ENCODE results near the gene SAA1.
"Not testable (repeated sequence)": the region's sequence is repeated elsewhere in the genome, so short reads cannot be mapped to it uniquely, and the experiment has no call there.

The SAA1 gene

DNA sequence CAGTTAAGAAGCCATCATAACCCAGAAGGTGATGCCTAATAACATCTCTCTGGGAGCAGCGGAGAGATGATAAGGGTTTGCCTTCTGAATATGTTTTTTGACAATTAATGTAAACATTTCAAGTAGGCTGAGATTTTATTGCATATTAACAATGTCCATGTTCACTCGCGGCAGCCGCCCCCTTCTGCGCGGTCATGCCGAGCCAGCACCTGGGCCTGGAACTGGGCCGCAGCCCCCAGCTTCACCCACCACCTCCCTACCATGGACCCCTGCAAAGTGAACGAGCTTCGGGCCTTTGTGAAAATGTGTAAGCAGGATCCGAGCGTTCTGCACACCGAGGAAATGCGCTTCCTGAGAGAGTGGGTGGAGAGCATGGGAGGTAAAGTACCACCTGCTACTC is 4.3 kb upstream of the SAA1 start:
- Histone ChIP-seq H4K12ac (ENCODE audit: low read depth, low read length) (no peak overlapping the region), H4K8ac (ENCODE audit: low read depth, low read length) (no peak overlapping the region), H3K9me3 (ENCODE audit: insufficient read depth, low read depth, low read length) (no peaks in the 10 kb centered on the region), H2AK5ac (ENCODE audit: low read length) (no peak overlapping the region), H3K79me1 (ENCODE audit: low read length) (no peaks in the 10 kb centered on the region), H3K27ac (ENCODE audit: low read depth, low read length) (no peak overlapping the region), H2BK5ac (ENCODE audit: low read depth, low read length, poor library complexity) (no peak overlapping the region), H2AFZ (ENCODE audit: insufficient read depth, low read length, poor library complexity) (no peak overlapping the region), H3K14ac (ENCODE audit: low read length) (no peak overlapping the region), H2BK12ac (ENCODE audit: low read length) (peak overlapping the region; percentile 76), H3K23ac (ENCODE audit: low read length) (no peak overlapping the region), H3K18ac (ENCODE audit: low read length) (no peak overlapping the region), H3K4me3 (ENCODE audit: low read depth, low read length) (no peak overlapping the region), H2BK120ac (ENCODE audit: insufficient read depth, low read length, poor library complexity) (no peak overlapping the region), H3K79me2 (ENCODE audit: control insufficient read depth, insufficient read depth, low read length, poor library complexity) (no peaks in the 10 kb centered on the region), H3K4ac (ENCODE audit: low read depth, low read length) (no peak overlapping the region), H3K9ac (ENCODE audit: low read length) (no peak overlapping the region), H3K36me3 (ENCODE audit: control insufficient read depth in 1 of 2, insufficient read depth in 2 of 2, low read length in 2 of 2) (no peaks in the 10 kb centered on the region), H3K4me2 (ENCODE audit: low read length) (no peak overlapping the region), H4K91ac (ENCODE audit: low read depth, low read length) (no peak overlapping the region), H3K27me3 (ENCODE audit: insufficient read depth, low read length) (no peaks in the 10 kb centered on the region), H3K4me1 (ENCODE audit: control insufficient read depth in 1 of 2, insufficient read depth in 2 of 2, low read length in 2 of 2) (peaks cover 0 to 4% of the 10 kb centered on the region in 2 experiments)
- no peak for DNase-seq
- WGBS (ENCODE audit: extremely low coverage, insufficient coverage, insufficient read length): no CpG with 5 or more reads among the region's 14 CpGs

DNA sequence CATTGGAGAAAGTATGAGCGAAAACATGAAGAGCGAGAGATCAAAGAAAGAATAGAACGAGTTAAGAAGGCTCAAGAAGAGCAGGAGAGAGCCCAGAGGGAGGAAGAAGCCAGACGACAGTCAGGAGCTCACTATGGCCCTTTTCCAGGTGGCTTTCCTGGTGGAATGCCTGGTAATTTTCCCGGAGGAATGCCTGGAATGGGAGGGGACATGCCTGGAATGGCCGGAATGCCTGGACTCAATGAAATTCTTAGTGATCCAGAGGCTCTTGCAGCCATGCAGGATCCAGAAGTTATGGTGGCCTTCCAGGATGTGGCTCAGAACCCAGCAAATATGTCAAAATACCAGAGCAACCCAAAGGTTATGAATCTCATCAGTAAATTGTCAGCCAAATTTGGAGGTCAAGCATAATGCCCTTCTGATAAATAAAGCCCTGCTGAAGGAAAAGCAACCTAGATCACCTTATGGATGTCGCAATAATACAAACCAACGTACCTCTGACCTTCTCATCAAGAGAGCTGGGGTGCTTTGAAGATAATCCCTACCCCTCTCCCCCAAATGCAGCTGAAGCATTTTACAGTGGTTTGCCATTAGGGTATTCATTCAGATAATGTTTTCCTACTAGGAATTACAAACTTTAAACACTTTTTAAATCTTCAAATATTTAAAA is 3.2 kb upstream of the SAA1 start:
- H3K4me3 ChIP-seq (ENCODE audit: low read depth, low read length); H3K9ac ChIP-seq (ENCODE audit: low read length); H3K4me1 ChIP-seq (ENCODE audit: control insufficient read depth in 1 of 2, insufficient read depth in 2 of 2, low read length in 2 of 2); H4K12ac ChIP-seq (ENCODE audit: low read depth, low read length); H3K4ac ChIP-seq (ENCODE audit: low read depth, low read length); H3K27me3 ChIP-seq (ENCODE audit: insufficient read depth, low read length); H3K27ac ChIP-seq (ENCODE audit: low read depth, low read length); H3K4me2 ChIP-seq (ENCODE audit: low read length); H2AFZ ChIP-seq (ENCODE audit: insufficient read depth, low read length, poor library complexity); H2BK5ac ChIP-seq (ENCODE audit: low read depth, low read length, poor library complexity); H4K91ac ChIP-seq (ENCODE audit: low read depth, low read length); H3K36me3 ChIP-seq (ENCODE audit: control insufficient read depth in 1 of 2, insufficient read depth in 2 of 2, low read length in 2 of 2); H3K23ac ChIP-seq (ENCODE audit: low read length); H2AK5ac ChIP-seq (ENCODE audit: low read length); H3K9me3 ChIP-seq (ENCODE audit: insufficient read depth, low read depth, low read length); H2BK12ac ChIP-seq (ENCODE audit: low read length); H3K79me2 ChIP-seq (ENCODE audit: control insufficient read depth, insufficient read depth, low read length, poor library complexity); H3K14ac ChIP-seq (ENCODE audit: low read length); H3K79me1 ChIP-seq (ENCODE audit: low read length); H2BK120ac ChIP-seq (ENCODE audit: insufficient read depth, low read length, poor library complexity); H4K8ac ChIP-seq (ENCODE audit: low read depth, low read length); H3K18ac ChIP-seq (ENCODE audit: low read length): not testable (repeated sequence)
- no CpG with 5 or more reads among the region's 8 CpGs for WGBS (ENCODE audit: extremely low coverage, insufficient coverage, insufficient read length)
- DNase-seq: peak in 1 of 2 donors; percentile 11

DNA sequence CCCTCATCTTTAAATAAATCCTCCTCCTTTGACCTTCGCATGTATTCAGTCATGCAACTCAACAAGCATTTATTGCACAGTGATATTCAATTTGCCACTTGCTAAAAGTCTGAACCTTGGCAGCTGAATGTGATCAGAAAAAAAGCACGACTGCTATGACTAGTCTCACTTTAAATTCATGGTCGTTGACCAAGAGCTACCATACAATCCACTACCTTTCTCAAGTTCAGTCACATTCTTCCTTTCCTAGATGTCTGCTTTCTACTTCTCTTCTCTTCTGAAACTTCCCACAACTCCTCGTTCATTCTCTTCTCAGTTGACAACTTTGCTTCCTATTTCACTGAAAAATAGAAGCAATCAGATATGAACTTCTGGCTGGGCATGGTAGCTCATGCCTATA is 2.0 kb upstream of the SAA1 start:
- Histone ChIP-seq H2BK12ac (ENCODE audit: low read length) (no peak overlapping the region), H3K79me1 (ENCODE audit: low read length) (no peaks in the 10 kb centered on the region), H3K18ac (ENCODE audit: low read length) (no peak overlapping the region), H3K9me3 (ENCODE audit: insufficient read depth, low read depth, low read length) (no peaks in the 10 kb centered on the region), H2AK5ac (ENCODE audit: low read length) (no peak overlapping the region), H3K27ac (ENCODE audit: low read depth, low read length) (no peak overlapping the region), H2BK120ac (ENCODE audit: insufficient read depth, low read length, poor library complexity) (no peak overlapping the region), H3K79me2 (ENCODE audit: control insufficient read depth, insufficient read depth, low read length, poor library complexity) (no peaks in the 10 kb centered on the region), H3K23ac (ENCODE audit: low read length) (no peak overlapping the region), H4K8ac (ENCODE audit: low read depth, low read length) (no peak overlapping the region), H4K12ac (ENCODE audit: low read depth, low read length) (no peak overlapping the region), H2AFZ (ENCODE audit: insufficient read depth, low read length, poor library complexity) (no peak overlapping the region), H3K4me1 (ENCODE audit: control insufficient read depth in 1 of 2, insufficient read depth in 2 of 2, low read length in 2 of 2) (peaks cover 0 to 4% of the 10 kb centered on the region in 2 experiments), H2BK5ac (ENCODE audit: low read depth, low read length, poor library complexity) (no peak overlapping the region), H3K36me3 (ENCODE audit: control insufficient read depth in 1 of 2, insufficient read depth in 2 of 2, low read length in 2 of 2) (no peaks in the 10 kb centered on the region), H4K91ac (ENCODE audit: low read depth, low read length) (no peak overlapping the region), H3K9ac (ENCODE audit: low read length) (no peak overlapping the region), H3K4me3 (ENCODE audit: low read depth, low read length) (no peak overlapping the region), H3K27me3 (ENCODE audit: insufficient read depth, low read length) (no peaks in the 10 kb centered on the region), H3K4ac (ENCODE audit: low read depth, low read length) (no peak overlapping the region), H3K4me2 (ENCODE audit: low read length) (no peak overlapping the region), H3K14ac (ENCODE audit: low read length) (no peak overlapping the region)
- no peak for DNase-seq
- WGBS (ENCODE audit: extremely low coverage, insufficient coverage, insufficient read length): no CpG with 5 or more reads among the region's 4 CpGs

DNA sequence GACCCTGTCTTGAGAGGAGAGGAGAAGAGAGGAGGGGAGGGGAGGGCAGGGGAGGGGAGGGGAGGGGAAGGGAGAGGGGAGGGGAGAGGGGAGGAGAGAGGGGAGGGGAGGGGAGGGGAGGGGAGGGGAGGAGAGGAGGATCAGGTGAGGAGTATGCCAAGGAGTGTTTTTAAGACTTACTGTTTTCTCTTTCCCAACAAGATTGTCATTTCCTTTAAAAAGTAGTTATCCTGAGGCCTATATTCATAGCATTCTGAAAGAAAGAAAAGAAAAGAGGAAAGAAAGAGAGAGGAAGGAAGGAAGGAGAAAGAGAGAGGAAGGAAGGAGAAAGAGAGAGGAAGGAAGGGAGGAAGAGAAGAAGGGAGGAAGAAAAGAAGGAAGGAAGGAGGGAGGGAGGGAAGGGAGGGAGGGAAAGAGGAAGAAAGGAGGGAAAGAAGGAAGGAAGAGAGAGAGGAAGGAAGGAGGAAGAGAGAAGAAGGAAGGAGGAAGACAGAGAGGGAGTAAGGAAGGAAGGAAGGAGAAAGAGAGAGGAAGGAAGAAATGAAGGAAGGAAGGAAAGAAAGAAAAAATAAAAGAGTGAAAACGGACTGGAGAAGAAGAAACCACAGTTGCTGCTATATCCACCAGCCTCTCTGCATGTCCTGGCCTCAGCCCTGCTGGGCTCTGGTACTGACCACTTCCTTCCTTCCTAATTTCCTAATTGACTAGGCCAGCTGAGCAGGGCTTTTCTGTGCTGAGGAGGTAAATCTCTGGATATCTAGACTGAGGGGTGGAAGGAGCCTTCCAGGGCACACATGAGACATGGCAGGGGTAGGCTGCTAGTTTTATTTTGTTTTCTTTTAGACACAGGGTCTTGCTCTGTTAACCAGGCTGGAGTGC is 1.1 kb upstream of the SAA1 start:
- Histone ChIP-seq H3K14ac (ENCODE audit: low read length) (no peak overlapping the region), H3K9me3 (ENCODE audit: insufficient read depth, low read depth, low read length) (no peaks in the 10 kb centered on the region), H3K36me3 (ENCODE audit: control insufficient read depth in 1 of 2, insufficient read depth in 2 of 2, low read length in 2 of 2) (no peaks in the 10 kb centered on the region), H2BK5ac (ENCODE audit: low read depth, low read length, poor library complexity) (no peak overlapping the region), H2AK5ac (ENCODE audit: low read length) (no peak overlapping the region), H2BK120ac (ENCODE audit: insufficient read depth, low read length, poor library complexity) (no peak overlapping the region), H2AFZ (ENCODE audit: insufficient read depth, low read length, poor library complexity) (no peak overlapping the region), H4K91ac (ENCODE audit: low read depth, low read length) (no peak overlapping the region), H3K79me2 (ENCODE audit: control insufficient read depth, insufficient read depth, low read length, poor library complexity) (no peaks in the 10 kb centered on the region), H3K4me3 (ENCODE audit: low read depth, low read length) (no peak overlapping the region), H3K79me1 (ENCODE audit: low read length) (no peaks in the 10 kb centered on the region), H3K23ac (ENCODE audit: low read length) (no peak overlapping the region), H4K8ac (ENCODE audit: low read depth, low read length) (no peak overlapping the region), H3K4ac (ENCODE audit: low read depth, low read length) (no peak overlapping the region), H3K18ac (ENCODE audit: low read length) (no peak overlapping the region), H3K4me1 (ENCODE audit: control insufficient read depth in 1 of 2, insufficient read depth in 2 of 2, low read length in 2 of 2) (peaks cover 0 to 4% of the 10 kb centered on the region in 2 experiments), H3K27ac (ENCODE audit: low read depth, low read length) (no peak overlapping the region), H3K4me2 (ENCODE audit: low read length) (no peak overlapping the region), H4K12ac (ENCODE audit: low read depth, low read length) (no peak overlapping the region), H3K27me3 (ENCODE audit: insufficient read depth, low read length) (no peaks in the 10 kb centered on the region), H2BK12ac (ENCODE audit: low read length) (no peak overlapping the region), H3K9ac (ENCODE audit: low read length) (no peak overlapping the region)
- WGBS (ENCODE audit: extremely low coverage, insufficient coverage, insufficient read length): no CpG with 5 or more reads among the region's 1 CpG
- DNase-seq: no peak

Data from trophoblast cell (in vitro differentiated cells and primary cell).